ENCODE data around the gene CLUH. TPM values are rescaled to one million over a fixed set of nuclear protein-coding genes. Genes with fewer than 3 reads are reported as not detected.
"Not testable (repeated sequence)": the region's sequence is repeated elsewhere in the genome, so short reads cannot be mapped to it uniquely, and the experiment has no call there.

Gene CLUH
- total and polyA plus RNA-seq, 2 donors = 20.1 to 51.3 TPM

DNA sequence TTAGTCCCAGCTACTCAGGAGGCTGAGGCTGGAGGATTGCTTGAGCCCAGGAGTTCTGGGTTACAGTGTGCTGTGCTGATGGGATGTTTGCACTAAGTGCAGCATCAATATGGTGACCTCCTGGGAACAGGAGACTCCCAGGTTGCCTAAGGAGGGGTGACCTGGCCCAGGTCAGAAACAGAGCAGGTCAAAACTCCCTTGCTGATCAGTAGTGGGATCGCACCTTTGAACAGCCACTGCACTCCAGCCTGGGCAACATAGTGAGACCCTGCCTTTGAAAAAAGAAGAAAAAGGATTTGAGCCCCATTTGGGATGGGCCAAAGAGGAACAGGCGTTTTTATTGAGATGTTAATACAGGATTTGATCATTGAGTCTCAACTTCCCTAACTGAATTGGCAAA, 30.6 kb downstream of the CLUH start:
- no peak for DNase-seq (ENCODE audit: extremely low spot score)
- Histone ChIP-seq H3K27ac (ENCODE audit: low read depth) (no peak overlapping the region), H3K4me3 (ENCODE audit: low read depth, low read length) (no peak overlapping the region), H3K36me3 (ENCODE audit: insufficient read depth) (no peaks in the 10 kb centered on the region), H3K4me1 (ENCODE audit: insufficient read depth) (no peaks in the 10 kb centered on the region)
- WGBS = 96% methylated on average over 2 of the region's 2 CpGs

GRCh38 chr17:2679247-2679646, 32.3 kb downstream of the CLUH start:
- not testable (repeated sequence) for H3K27ac ChIP-seq (ENCODE audit: low read depth); H3K4me1 ChIP-seq (ENCODE audit: insufficient read depth); H3K4me3 ChIP-seq (ENCODE audit: low read depth, low read length); H3K36me3 ChIP-seq (ENCODE audit: insufficient read depth); DNase-seq (ENCODE audit: extremely low spot score)
- 99% methylated on average over 1 of the region's 1 CpG for WGBS

DNA sequence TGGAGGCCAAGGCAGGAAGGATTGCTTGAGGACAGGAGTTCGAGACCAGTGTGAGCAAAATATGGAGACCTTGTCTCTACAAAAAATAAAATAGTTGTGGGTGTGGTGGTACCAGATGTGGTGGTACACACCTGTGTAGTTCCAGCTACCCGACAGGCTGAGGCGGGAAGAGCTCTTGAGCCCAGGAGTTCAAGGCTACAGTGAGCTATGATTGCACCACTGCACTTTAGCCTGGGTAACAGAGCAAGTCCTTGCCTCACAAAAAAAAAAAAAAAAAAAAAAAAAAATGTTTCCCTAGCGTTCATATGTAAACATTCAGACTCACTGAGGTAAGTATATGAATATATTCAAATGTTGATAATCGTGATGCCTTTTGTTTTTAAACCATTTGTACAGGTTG, 39.5 kb downstream of the CLUH start:
- H3K4me3 ChIP-seq (ENCODE audit: low read depth, low read length) = no peak overlapping the region
- no peaks in the 10 kb centered on the region for H3K36me3 ChIP-seq (ENCODE audit: insufficient read depth)
- 90% methylated on average over 5 of the region's 5 CpGs for WGBS
- no peak overlapping the region for H3K27ac ChIP-seq (ENCODE audit: low read depth)
- no peaks in the 10 kb centered on the region for H3K4me1 ChIP-seq (ENCODE audit: insufficient read depth)
- DNase-seq (ENCODE audit: extremely low spot score) = no peak

DNA sequence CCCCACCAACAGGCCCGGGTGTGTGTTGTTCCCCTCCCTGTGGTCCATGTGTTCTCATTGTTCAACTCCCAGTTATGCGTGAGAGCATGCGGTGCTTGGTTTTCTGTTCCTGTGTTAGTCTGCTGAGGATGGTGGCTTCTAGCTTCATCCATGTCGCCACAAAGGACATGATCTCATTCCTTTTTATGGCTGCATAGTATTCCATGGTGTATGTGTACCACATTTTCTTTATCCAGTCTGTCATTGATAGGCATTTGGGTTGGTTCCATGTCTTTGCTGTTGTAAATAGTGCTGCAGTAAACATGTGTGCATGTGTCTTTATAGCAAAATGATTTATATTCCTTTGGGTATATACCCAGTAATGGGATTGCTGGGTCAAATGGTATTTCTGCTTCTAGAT, 51.2 kb downstream of the CLUH start:
- not testable (repeated sequence) for H3K4me1 ChIP-seq (ENCODE audit: insufficient read depth); H3K4me3 ChIP-seq (ENCODE audit: low read depth, low read length); DNase-seq (ENCODE audit: extremely low spot score); H3K27ac ChIP-seq (ENCODE audit: low read depth); H3K36me3 ChIP-seq (ENCODE audit: insufficient read depth)
- WGBS = over 99% methylated on average over 4 of the region's 4 CpGs

DNA sequence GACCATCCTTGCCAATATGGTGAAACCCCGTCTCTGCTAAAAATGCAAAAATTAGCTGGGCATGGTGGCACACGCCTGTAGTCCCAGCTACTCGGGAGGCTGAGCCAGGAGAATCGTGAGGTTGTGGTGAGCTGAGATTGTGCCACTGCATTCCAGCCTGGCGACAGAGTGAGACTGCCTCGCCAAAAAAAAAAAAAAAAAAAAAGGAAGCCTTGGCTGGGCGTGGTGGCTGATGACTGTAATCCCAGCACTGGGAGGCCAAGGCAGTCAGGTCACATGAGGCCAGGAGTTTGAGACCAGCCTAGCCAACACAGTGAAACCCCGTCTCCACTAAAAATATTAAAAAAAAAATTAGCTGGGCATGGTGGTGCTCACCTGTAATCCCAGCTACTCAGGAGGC, 52.2 kb downstream of the CLUH start:
- 60% methylated on average over 8 of the region's 8 CpGs for WGBS
- H3K4me3 ChIP-seq (ENCODE audit: low read depth, low read length); H3K27ac ChIP-seq (ENCODE audit: low read depth); DNase-seq (ENCODE audit: extremely low spot score); H3K36me3 ChIP-seq (ENCODE audit: insufficient read depth); H3K4me1 ChIP-seq (ENCODE audit: insufficient read depth): not testable (repeated sequence)

DNA sequence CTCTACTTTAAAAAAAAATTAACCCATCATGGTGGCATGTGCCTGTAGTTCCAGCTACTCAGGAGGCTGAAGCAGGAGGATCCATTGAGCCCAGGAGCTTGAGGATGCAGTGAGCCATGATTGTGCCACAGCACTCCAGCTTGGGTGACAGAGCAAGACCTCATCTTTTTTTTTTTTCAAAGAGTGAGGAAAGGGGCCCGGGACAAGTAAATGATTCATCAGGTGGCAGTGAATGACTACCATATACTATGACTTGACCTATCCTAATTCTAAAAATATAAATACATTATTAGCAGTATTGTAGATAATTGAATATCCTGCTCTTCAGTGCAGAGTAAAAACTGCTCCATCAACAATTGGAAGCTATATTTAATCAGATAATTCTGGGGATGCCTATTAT, 55.3 kb downstream of the CLUH start:
- Histone ChIP-seq H3K36me3 (ENCODE audit: insufficient read depth) (peaks cover 2% of the 10 kb centered on the region), H3K4me1 (ENCODE audit: insufficient read depth) (no peaks in the 10 kb centered on the region), H3K4me3 (ENCODE audit: low read depth, low read length) (no peak overlapping the region), H3K27ac (ENCODE audit: low read depth) (no peak overlapping the region)
- DNase-seq (ENCODE audit: extremely low spot score) = no peak
- 26% methylated on average over 1 of the region's 1 CpG for WGBS

- no peak for DNase-seq (ENCODE audit: extremely low spot score)
- Histone ChIP-seq H3K36me3 (ENCODE audit: insufficient read depth) (peaks cover 2% of the 10 kb centered on the region), H3K4me3 (ENCODE audit: low read depth, low read length) (no peak overlapping the region), H3K27ac (ENCODE audit: low read depth) (no peak overlapping the region), H3K4me1 (ENCODE audit: insufficient read depth) (no peaks in the 10 kb centered on the region)
- WGBS = 72% methylated on average over 7 of the region's 7 CpGs
Observed at GRCh38 chr17:2655546-2655945, 56.0 kb downstream of the CLUH start.

DNA sequence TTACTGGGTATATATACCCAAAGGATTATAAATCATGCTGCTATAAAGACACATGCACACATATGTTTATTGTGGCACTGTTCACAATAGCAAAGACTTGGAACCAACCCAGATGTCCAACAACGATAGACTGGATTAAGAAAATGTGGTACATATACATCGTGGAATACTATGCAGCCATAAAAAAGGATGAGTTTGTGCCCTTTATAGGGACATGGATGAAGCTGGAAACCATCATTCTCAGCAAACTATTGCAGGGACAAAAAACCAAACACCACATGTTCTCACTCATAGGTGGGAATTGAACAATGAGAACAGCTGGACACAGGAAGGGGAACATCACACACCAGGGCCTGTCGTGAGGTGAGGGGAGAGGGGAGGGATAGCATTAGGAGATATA, 58.7 kb downstream of the CLUH start:
- H3K36me3 ChIP-seq (ENCODE audit: insufficient read depth); H3K4me1 ChIP-seq (ENCODE audit: insufficient read depth); H3K4me3 ChIP-seq (ENCODE audit: low read depth, low read length); DNase-seq (ENCODE audit: extremely low spot score); H3K27ac ChIP-seq (ENCODE audit: low read depth): not testable (repeated sequence)
- WGBS = 93% methylated on average over 3 of the region's 3 CpGs

- Histone ChIP-seq H3K36me3 (ENCODE audit: insufficient read depth) (peaks cover 2% of the 10 kb centered on the region), H3K4me1 (ENCODE audit: insufficient read depth) (no peaks in the 10 kb centered on the region), H3K27ac (ENCODE audit: low read depth) (no peak overlapping the region), H3K4me3 (ENCODE audit: low read depth, low read length) (no peak overlapping the region)
- DNase-seq (ENCODE audit: extremely low spot score) = no peak
- 98% methylated on average over 11 of the region's 11 CpGs for WGBS
Observed at GRCh38 chr17:2649191-2649590, 62.4 kb downstream of the CLUH start.

DNA sequence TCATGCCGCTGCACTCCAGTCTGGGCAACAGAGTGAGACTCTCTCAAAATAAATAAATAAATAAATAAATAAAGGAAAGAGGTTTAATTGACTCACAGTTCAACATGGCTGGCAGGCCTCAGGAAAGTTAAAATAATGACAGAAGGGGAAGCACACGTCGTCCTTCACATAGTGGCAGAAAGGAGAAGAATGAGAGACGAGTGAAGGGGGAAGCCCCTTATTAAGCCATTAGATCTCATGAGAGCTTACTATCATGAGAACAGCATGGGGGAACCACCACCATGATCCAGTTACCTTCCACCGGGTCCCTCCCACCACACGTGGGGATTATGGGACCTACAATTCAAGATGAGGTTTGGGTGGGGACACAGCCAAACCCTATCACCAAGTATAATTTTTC, 63.6 kb downstream of the CLUH start:
- H3K4me1 ChIP-seq (ENCODE audit: insufficient read depth) = no peaks in the 10 kb centered on the region
- no peak overlapping the region for H3K4me3 ChIP-seq (ENCODE audit: low read depth, low read length)
- 95% methylated on average over 6 of the region's 6 CpGs for WGBS
- no peak for DNase-seq (ENCODE audit: extremely low spot score)
- H3K36me3 ChIP-seq (ENCODE audit: insufficient read depth) = no peaks in the 10 kb centered on the region
- no peak overlapping the region for H3K27ac ChIP-seq (ENCODE audit: low read depth)

GRCh38 chr17:2644971-2645370, 66.6 kb downstream of the CLUH start:
- Histone ChIP-seq H3K4me1 (ENCODE audit: insufficient read depth) (no peaks in the 10 kb centered on the region), H3K36me3 (ENCODE audit: insufficient read depth) (no peaks in the 10 kb centered on the region), H3K4me3 (ENCODE audit: low read depth, low read length) (no peak overlapping the region), H3K27ac (ENCODE audit: low read depth) (no peak overlapping the region)
- no peak for DNase-seq (ENCODE audit: extremely low spot score)
- WGBS = 87% methylated on average over 6 of the region's 6 CpGs

Small RNA genes within 50 kb of the gene (small RNA-seq; reads per million reads assigned to genes)
- not detected for gene MIR1253
- not detected for gene MIR6776
- gene RN7SL608P = not detected
- gene hsa-mir-1253 = not detected

Other genes with a start within 250 kb of the CLUH start
- 27.3 TPM for gene METTL16, start 199.9 kb downstream of the CLUH start, total RNA-seq
- gene METTL16, start 199.9 kb downstream of the CLUH start, polyA plus RNA-seq = 21.6 TPM
- 210 TPM for gene PAFAH1B1, start 118.1 kb downstream of the CLUH start, total RNA-seq
- gene PAFAH1B1, start 118.1 kb downstream of the CLUH start, polyA plus RNA-seq = 56.4 TPM
- gene CCDC92B, start 37.9 kb upstream of the CLUH start, total RNA-seq = 0.32 TPM
- gene CCDC92B, start 37.9 kb upstream of the CLUH start, polyA plus RNA-seq = 0.14 TPM
- 3.9 TPM for gene RAP1GAP2, start 84.7 kb upstream of the CLUH start, total RNA-seq
- 3.7 TPM for gene RAP1GAP2, start 84.7 kb upstream of the CLUH start, polyA plus RNA-seq